GM18873 (cell line): ENCODE measurements around the gene ERI3.

ENCODE experiments used
- ATAC-seq: cut with Tn5 transposase; IDR thresholded peaks from one replicate; pipeline ENCODE4 v1.9.1; 2021; ENCODE audit warnings: mild to moderate bottlenecking, moderate library complexity, moderate number of reproducible peaks; ENCODE audit not compliant: unreplicated experiment, low FRiP score

The ERI3 gene

GRCh38 chr1:44289530-44289929 lies 65.5 kb downstream of the ERI3 start:
- ATAC-seq: no peak

GRCh38 chr1:44288883-44289282 lies 66.2 kb downstream of the ERI3 start:
- no peak for ATAC-seq

- ATAC-seq: no peak
Observed at GRCh38 chr1:44284184-44284583, 70.9 kb downstream of the ERI3 start.

DNA sequence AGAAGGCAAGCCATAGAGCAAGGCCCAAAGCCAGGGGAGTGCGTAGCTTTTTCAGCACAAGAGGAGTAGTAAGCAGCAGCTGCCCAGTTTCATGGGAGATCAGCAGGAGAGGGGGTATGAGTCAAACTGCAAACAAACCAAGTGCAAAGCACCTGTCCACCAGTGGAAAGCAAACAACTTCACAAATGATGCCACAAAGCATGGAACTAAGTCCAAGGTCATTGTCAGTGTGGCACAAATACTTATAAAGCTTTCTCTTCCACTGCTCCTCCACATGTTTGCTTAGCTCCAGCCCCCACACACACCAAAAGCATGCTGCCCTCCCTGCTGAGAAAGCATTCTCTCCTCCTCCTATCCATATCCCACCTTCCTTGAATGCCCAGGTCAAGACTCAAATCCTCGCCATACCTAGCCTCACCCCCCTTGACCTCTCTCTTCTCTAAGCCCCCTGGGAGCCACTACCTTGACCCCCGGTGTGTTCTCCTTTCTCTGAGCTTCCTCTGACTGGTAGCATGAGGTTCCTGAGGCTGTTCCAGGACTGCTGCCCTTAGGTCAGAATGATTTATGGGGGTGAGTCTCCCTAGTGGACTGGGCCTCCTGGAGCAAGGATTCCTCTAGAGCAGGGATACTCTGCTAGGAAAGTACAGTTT lies 71.4 kb downstream of the ERI3 start:
- no peak for ATAC-seq

GRCh38 chr1:44282704-44283426 lies 72.2 kb downstream of the ERI3 start:
- no peak for ATAC-seq

- no peak for ATAC-seq
Observed at GRCh38 chr1:44281962-44282703, 72.9 kb downstream of the ERI3 start.

- no peak for ATAC-seq
Observed at GRCh38 chr1:44276901-44277300, 78.2 kb downstream of the ERI3 start.

- no peak for ATAC-seq
Observed at GRCh38 chr1:44275991-44276405, 79.1 kb downstream of the ERI3 start.

GRCh38 chr1:44275296-44275962 lies 79.6 kb downstream of the ERI3 start:
- ATAC-seq: no peak

- no peak for ATAC-seq
Observed at GRCh38 chr1:44273560-44274350, 81.3 kb downstream of the ERI3 start.

GRCh38 chr1:44272992-44273391 lies 82.1 kb downstream of the ERI3 start:
- no peak for ATAC-seq

- no peak for ATAC-seq
Observed at GRCh38 chr1:44271646-44272045, 83.4 kb downstream of the ERI3 start.

DNA sequence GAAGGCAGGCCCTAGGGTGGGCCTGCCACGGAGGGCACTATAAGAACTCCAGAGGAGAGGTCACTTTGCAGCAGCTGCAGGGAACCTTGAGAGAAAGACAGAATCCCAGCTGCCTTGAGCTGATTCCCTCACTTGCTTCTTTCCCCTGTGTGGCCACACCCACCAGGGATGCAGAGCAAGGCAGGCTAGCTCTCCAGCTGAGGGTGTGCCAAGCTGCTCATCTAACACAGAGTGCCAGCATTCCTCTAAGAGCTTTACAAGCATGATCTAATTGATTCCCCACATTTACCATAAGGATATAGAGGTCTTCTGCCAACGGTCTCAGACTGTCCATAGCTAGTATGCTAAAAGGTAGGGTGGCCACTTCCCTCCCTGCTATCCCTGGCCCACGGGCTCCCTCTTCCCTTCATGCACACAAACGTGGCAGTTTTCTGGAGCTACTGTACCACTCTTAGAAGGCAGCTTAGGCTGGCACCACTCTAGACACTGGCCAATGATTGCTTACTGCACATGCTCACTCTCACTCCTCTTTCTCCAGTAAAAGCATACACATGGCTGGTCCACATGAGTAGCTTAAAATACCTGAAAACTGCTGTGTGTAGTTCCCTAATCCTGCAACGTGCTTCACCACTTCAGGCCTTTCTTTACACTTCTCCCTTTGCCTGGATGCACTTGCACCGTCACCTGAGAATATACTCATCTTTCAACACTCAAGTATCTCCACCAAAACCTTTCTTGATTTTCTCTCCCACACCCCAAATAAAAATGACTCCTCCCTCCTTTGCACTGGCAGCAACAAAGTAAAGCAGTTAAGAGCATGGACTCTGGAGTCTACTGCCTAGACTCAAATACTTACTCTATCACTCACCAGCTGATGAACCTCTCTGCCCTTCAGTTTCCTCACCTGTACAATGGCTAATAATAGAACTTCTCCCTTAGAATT lies 84.1 kb downstream of the ERI3 start:
- ATAC-seq: no peak

DNA sequence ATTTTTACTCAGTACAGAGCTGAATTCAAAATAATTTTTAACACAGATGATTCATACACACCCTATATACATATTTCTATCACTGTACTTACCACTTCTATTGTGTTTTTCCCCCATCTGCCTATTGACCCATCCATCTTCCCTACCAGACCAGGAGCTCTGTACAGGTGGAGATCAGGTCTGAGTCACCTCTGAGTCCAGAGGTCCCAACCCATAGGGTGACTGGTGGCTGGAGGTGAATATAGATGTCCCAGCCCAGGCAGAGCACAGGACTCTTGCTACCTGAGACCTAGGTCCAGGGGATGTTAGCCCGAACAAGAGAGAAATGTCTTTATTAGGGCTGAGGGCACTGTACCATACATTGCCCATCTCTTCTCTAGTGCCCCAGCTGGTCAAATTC lies 87.0 kb downstream of the ERI3 start:
- ATAC-seq: no peak

DNA sequence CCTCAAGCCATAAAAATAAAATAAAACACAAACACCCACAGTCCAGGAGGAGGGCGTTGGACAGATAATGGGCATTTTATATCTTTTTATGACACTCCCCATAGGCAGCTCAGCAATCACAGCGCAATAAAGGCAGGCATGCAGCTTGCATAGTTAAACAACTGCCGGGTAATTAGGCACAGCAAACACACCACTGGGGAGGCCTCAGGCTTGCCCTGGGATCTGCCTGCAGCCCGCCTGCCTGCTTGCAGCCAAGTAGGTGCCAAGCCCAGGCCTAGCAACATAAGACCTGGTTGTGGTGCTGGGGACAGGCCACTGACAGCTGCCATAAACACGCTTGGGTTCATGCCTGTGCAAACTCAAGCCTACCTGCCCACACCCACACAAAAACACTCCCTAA lies 87.6 kb downstream of the ERI3 start:
- ATAC-seq: no peak

DNA sequence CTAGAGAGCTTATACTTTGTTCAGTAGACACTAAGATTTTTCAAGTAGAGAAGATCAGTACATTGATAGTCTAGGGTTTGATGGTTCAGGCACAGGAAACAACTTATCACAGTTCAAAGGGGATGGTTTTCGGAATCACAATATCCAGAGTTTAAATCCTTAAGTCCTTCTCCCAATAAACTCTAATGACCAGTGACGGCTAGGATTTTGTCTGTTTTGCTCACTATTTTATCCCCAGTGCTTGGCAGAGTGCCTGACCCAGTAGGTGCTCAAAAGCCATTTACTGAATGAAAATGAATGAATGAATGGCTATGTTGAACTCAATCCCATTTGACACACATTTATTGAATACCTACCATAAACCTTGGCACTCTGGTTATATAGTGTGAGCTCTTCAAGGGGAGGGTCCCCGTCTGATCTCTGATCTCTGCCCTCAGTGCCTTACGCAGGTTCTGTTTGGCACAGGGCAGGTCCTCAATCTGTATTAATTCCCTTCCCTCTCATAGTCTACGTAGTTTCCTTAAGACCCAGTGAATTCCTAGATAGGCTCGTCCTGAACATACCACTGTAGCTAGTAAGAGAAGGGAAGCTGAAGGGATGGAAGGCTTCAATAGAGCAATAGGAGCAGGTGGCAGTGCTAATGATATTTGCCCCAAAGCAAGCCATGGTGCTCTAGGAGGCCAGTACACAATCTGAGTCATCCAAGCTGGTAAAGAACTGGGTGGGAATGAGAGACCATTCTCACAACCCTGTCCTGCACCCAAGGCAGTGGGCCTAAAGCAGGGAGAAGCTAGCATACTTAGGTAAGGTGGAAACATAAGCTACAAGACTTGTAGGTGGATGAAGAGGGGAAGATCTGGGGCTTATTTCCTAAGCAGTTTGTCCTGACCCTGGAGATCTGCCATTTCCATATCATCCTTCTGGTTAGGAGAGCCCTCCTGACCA lies 88.4 kb downstream of the ERI3 start:
- no peak for ATAC-seq

DNA sequence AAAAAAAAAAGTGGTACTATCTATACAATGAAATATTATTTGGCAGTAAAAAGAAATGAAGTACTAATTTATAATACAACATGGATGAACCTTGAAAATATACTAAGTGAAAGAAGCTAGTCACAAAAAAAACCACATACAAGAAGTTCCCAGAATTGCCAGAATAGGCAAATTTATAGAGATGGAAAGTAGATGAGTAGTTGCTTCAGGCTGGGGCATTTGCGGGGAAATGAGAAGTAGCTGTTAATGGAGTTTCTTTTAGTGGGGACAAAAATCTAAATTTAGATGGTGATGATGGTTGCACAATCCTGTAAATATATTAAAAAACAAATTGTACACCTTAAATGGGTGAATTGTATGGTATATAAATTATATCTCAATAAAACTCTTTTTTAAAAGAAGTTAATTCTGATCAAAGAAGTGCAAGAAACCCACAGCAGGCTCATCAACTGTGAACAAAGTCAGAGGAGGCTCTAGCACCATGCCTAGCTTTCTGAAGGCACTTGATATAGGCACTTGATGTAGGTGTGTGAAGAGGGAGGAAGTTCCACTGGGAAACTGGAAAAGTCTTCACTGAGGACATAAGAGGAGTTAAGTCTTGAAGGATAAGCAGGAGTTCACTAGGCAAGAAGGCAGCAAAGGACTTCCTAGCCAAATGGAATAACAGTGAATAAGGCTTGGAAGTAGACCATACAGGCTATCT lies 89.2 kb downstream of the ERI3 start:
- no peak for ATAC-seq

DNA sequence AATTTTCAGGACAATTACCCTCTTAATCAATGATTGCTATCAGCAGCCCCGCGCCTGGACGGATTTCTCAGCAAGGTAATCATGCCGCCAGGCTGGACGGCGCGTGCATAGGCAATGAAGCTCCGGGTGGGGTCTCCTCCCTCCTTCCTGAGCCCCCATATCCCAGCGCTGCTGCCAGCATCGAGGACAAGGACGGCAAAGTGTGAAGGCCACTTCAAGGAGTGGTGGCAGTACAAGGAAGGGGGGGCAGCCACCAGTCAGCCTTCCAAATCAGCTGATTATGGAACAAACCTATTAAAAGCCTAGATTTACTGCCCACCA lies 90.6 kb downstream of the ERI3 start:
- ATAC-seq: no peak
